OCI-LY3 (cell line): Measurements from ENCODE around the gene MAD1L1.
"Not testable (repeated sequence)": the region's sequence is repeated elsewhere in the genome, so short reads cannot be mapped to it uniquely, and the experiment has no call there.

Experiments used
- H2AFZ ChIP-seq: fragments of 200-600, 300-600 bp; shearing (Covaris generic); 2 replicates; pipeline ENCODE4 v1.6.0; 2014; ENCODE audit warnings: antibody characterized with exemption, low read depth, low read length
- H3K27ac ChIP-seq: fragments of 200-600, 300-600 bp; sonication (generic); 2 replicates; pipeline ENCODE4 v1.5.1; 2014; ENCODE audit warnings: mild to moderate bottlenecking, low read length, moderate library complexity, mixed read lengths
- H3K27me3 ChIP-seq: fragments of 200-600, 300-600 bp; sonication (generic); 2 replicates; pipeline ENCODE4 v1.6.1; 2014; ENCODE audit warnings: low read depth, low read length, mixed read lengths
- H3K36me3 ChIP-seq: fragments of 200-600, 300-600 bp; sonication (generic); replicated peaks from 2 replicates; pipeline ENCODE3; 2014; ENCODE audit warnings: low read depth, low read length, mixed read lengths
- H3K4me1 ChIP-seq: fragments of 300-600, 200-600 bp; sonication (generic); 2 replicates; pipeline ENCODE4 v1.6.1; 2014; ENCODE audit warnings: low read length, mixed read lengths
- H3K4me2 ChIP-seq: fragments of 200-600, 300-600 bp; sonication (generic); 2 replicates; pipeline ENCODE4 v1.6.1; 2014; ENCODE audit warnings: low read length, mixed read lengths
- H3K4me3 ChIP-seq: fragments of 300-600, 200-600 bp; sonication (generic); 2 replicates; pipeline ENCODE4 v1.5.1; 2014; ENCODE audit warnings: antibody characterized with exemption, mild to moderate bottlenecking, low read length, moderate library complexity
- H3K79me2 ChIP-seq: fragments of 300-600, 200-600 bp; shearing (Covaris generic); 2 replicates; pipeline ENCODE4 v1.6.1; 2014; ENCODE audit warnings: mild to moderate bottlenecking, low read length, mixed read lengths
- H3K9ac ChIP-seq: fragments of 300-600, 200-600 bp; shearing (Covaris generic); 2 replicates; pipeline ENCODE4 v1.6.0; 2014; ENCODE audit warnings: mild to moderate bottlenecking, low read length, moderate library complexity
- H3K9me3 ChIP-seq: fragments of 200-600, 300-600 bp; shearing (Covaris generic); 2 replicates; pipeline ENCODE4 v1.6.1; 2014; ENCODE audit warnings: low read length, mixed read lengths; ENCODE audit not compliant: insufficient read depth
- H4K20me1 ChIP-seq: fragments of 200-600, 300-600 bp; sonication (generic); 2 replicates; pipeline ENCODE4 v1.6.1; 2016; ENCODE audit warnings: low read length, mixed read lengths; ENCODE audit not compliant: insufficient read depth
- EZH2phosphoT487 ChIP-seq: fragments of 200-600 bp; shearing (Covaris generic); IDR thresholded peaks from 2 replicates; pipeline ENCODE4 v1.6.1; 2018; ENCODE audit warnings: antibody characterized with exemption, mixed run types, low read depth
- TF ChIP-seq, protein P1 (sequence below): fragments of 200-600, 300-600 bp; sonication (generic); IDR thresholded peaks from 2 replicates; pipeline ENCODE4 v1.5.1; 2014; ENCODE audit warnings: antibody characterized with exemption, low read length, low read depth

MAD1L1 gene

DNA sequence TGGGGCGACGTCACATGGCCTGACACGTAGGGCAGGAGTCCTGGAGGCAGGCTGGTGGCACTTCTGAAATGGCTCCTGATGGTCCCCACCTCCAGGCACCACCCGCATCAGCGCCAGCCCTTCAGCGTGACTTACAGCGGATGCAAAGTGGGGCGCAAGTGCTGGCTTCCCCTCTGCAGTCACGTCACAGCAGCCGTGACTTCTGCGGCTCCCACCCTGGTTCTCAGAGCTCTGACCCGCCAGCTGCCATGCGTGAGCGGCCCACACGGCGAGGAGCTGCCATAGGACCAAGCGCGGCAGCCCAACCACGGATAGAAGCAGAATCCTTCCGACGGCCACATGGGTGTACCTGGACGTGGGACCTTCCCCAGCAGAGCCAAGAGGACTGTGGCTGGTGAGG is 403.6 kb downstream of the MAD1L1 start:
- Histone ChIP-seq H3K4me2 (no peak overlapping the region), H3K4me3 (no peak overlapping the region), H3K27ac (no peak overlapping the region), H4K20me1 (no peaks in the 10 kb centered on the region), H3K79me2 (no peaks in the 10 kb centered on the region), H3K4me1 (no peaks in the 10 kb centered on the region), H3K27me3 (no peaks in the 10 kb centered on the region), H3K9me3 (no peaks in the 10 kb centered on the region), H2AFZ (no peak overlapping the region), H3K36me3 (no peaks in the 10 kb centered on the region), H3K9ac (no peak overlapping the region)
- TF ChIP-seq, protein P1, sequence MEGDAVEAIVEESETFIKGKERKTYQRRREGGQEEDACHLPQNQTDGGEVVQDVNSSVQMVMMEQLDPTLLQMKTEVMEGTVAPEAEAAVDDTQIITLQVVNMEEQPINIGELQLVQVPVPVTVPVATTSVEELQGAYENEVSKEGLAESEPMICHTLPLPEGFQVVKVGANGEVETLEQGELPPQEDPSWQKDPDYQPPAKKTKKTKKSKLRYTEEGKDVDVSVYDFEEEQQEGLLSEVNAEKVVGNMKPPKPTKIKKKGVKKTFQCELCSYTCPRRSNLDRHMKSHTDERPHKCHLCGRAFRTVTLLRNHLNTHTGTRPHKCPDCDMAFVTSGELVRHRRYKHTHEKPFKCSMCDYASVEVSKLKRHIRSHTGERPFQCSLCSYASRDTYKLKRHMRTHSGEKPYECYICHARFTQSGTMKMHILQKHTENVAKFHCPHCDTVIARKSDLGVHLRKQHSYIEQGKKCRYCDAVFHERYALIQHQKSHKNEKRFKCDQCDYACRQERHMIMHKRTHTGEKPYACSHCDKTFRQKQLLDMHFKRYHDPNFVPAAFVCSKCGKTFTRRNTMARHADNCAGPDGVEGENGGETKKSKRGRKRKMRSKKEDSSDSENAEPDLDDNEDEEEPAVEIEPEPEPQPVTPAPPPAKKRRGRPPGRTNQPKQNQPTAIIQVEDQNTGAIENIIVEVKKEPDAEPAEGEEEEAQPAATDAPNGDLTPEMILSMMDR = no peak
- no peak for TF ChIP-seq EZH2phosphoT487

DNA sequence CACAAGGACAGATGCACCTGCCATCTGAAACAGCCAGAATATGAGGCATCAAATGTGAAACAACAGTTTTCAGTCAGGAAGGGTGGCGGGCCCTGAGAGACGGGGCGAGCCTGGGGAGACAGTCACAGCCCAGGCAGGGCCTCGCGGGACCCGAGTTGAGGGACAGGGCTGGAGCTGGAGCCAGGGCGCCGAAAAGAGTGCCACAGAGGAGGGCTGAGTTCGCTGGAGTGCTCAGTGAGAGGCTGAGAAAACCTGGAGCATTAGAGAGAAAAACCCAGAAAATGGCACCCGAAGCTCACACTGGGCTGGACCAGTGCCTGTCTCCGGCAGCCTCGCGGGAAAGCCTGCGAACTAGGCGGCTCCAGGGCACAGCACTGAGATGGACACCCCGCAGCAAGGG is 404.6 kb downstream of the MAD1L1 start:
- not testable (repeated sequence) for H3K36me3 ChIP-seq, H2AFZ ChIP-seq, H3K9me3 ChIP-seq, H3K4me1 ChIP-seq, H3K27ac ChIP-seq, H3K9ac ChIP-seq, H3K79me2 ChIP-seq, H4K20me1 ChIP-seq, H3K27me3 ChIP-seq, H3K4me3 ChIP-seq, H3K4me2 ChIP-seq

DNA sequence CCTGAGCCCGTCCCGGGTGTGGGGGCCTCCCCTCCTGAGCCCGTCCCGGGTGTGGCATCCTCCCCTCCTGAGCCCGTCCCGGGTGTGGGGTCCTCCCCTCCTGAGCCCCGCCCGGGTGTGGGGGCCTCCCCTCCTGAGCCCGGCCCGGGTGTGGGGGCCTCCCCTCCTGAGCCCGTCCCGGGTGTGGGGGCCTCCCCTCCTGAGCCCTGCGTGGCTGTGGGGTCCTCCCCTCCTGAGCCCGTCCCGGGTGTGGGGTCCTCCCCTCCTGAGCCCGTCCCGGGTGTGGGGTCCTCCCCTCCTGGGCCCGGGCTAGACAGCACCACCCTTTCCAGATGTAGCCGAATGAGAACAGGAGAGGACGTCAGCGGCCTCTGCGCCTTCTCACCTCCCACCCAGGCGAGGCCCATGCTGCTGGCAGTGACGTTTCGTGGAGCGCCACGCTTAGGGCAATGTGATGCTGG is 405.2 kb downstream of the MAD1L1 start:
- not testable (repeated sequence) for H4K20me1 ChIP-seq, H3K79me2 ChIP-seq, H3K27me3 ChIP-seq, H3K4me1 ChIP-seq, H3K4me2 ChIP-seq, H2AFZ ChIP-seq, H3K9ac ChIP-seq, H3K9me3 ChIP-seq, H3K36me3 ChIP-seq, H3K4me3 ChIP-seq
- peak overlapping the region; percentile 34; the same call in 1 of the 2 replicates for H3K27ac ChIP-seq

DNA sequence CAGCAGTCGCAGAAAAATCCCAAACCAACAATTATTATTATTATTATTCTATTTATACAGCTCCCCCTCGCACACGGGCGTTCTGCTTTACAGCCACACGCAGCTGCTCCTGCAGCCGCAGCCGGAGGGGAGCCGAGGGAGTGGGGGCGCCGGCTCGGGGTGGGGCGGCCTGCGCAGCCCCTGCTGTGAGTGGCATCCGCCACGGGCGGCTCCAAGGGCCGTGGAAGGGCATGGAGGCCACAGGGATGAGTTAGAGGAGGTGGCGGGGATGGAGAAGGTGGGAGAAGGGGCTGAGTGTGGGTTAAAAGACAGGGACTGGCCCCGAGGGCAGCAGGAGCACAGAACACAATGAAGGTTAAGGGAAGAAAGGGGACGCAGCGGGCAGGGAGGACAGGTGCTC is 405.8 kb downstream of the MAD1L1 start:
- not testable (repeated sequence) for H3K4me2 ChIP-seq, H3K27ac ChIP-seq, H3K36me3 ChIP-seq, H3K27me3 ChIP-seq, H3K79me2 ChIP-seq, H4K20me1 ChIP-seq, H3K9ac ChIP-seq, H3K4me3 ChIP-seq, H3K9me3 ChIP-seq, H2AFZ ChIP-seq, H3K4me1 ChIP-seq

DNA sequence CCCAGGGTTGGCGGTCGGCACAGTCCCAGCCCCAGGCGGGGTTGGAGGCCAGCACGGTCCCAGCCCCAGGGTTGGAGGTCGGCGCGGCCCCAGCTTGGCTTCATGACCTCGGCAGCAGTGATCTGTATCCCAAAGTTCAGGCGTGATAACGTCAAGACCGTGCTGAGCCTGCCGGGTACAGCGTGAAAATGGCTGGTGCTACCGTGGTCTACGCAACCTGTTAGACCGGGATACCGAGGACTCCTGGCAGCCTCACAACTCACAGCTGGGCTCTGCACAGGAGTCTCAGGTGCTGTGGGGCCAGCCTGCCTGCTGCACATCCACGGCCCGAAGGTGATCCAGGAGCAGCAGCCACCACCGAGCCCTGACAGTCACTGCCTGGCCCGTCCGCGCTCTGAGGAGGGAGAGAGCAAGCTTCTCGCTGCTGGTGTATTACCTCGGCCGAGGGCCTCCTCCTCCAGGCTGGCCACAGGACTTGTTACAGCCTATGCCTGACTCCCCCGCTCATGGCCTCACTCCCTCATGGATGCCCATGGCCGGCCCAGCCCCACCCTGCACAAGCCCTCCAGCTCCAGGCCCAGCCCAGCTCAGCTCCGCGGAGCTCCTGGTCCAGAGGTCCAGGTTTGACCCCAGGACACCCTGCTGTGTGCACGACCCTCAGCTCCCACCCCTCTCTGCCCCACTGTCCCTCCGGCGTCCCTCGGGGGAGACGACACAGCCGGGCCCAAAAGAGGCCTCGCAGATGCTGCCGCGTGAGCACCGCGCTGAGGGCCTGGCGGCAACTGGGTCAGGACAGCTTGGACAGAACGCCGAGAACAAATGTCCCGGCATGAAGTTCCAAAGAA is 406.6 kb downstream of the MAD1L1 start:
- Histone ChIP-seq H3K4me2 (no peak overlapping the region), H3K79me2 (no peaks in the 10 kb centered on the region), H3K27ac (no peak overlapping the region), H3K9me3 (no peaks in the 10 kb centered on the region), H3K4me3 (no peak overlapping the region), H3K27me3 (no peaks in the 10 kb centered on the region), H3K9ac (no peak overlapping the region), H3K4me1 (no peaks in the 10 kb centered on the region), H2AFZ (no peak overlapping the region), H3K36me3 (no peaks in the 10 kb centered on the region), H4K20me1 (no peaks in the 10 kb centered on the region)
- TF ChIP-seq, protein P1 = no peak
- no peak for TF ChIP-seq EZH2phosphoT487

DNA sequence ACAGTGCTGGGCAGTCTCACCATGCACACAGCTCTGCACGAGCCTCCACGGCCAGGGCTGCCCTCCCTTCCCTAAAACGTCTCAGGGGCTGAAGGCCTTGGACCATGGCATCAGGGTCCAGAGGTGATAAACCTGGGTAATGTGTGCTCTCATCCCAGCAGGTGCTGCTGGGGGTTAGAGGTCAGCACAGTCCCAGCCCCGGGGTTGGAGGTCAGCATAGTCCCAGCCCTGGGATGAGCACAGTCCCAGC is 407.2 kb downstream of the MAD1L1 start:
- H3K4me2 ChIP-seq, H3K79me2 ChIP-seq, H3K27me3 ChIP-seq, H3K27ac ChIP-seq, H3K4me1 ChIP-seq, H3K36me3 ChIP-seq, H2AFZ ChIP-seq, H3K9me3 ChIP-seq, H3K4me3 ChIP-seq, H3K9ac ChIP-seq, H4K20me1 ChIP-seq: not testable (repeated sequence)

DNA sequence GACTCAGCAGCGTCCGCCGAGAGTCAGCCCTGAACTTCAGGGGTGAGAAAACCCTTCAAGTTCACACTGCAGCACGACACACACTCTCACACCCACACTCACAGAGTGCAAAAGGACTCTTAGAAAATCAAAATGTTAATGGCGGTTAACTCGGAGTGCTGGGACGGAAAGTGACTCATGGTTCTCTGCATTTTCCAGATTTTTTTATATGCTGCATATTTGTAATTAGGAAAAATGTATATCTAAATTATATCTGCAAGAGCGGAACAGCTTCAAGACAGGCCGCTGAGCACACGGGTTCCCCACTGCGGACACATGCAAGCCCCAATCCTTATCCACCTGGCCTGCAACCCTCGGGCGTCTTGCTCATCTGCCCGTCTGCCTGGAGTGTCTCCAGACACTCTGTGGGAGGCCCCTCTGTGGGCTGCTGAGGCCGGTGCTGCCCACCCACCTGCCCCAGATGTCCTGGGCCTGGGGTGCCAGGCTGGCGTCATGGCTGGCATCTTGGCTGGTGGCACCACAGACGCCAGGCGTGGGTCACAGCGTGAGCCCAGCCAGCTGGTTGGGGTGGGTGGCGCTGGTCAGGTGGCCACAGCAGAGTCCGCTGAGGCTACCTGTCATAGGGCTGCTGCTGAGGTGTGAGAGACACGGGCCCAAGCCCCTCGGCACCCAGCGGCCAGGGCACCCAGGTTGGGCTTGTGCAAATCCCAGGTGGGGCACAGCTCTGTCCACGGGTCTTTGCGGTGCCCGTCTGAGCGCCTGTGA is 407.7 kb downstream of the MAD1L1 start:
- H3K4me2 ChIP-seq, H3K36me3 ChIP-seq, H3K4me3 ChIP-seq, H4K20me1 ChIP-seq, H3K27ac ChIP-seq, H3K9me3 ChIP-seq, H3K27me3 ChIP-seq, H3K4me1 ChIP-seq, H3K79me2 ChIP-seq, H2AFZ ChIP-seq, H3K9ac ChIP-seq: not testable (repeated sequence)
